ENCODE measurements around the gene RTP5. TPM values are rescaled to one million over a fixed set of nuclear protein-coding genes. Genes with fewer than 3 reads are reported as not detected.
"Not testable (repeated sequence)": the region's sequence is repeated elsewhere in the genome, so short reads cannot be mapped to it uniquely, and the experiment has no call there.

Gene RTP5
- total RNA-seq, 2 experiments from 2014 or later: 0.30 to 0.36 TPM

DNA sequence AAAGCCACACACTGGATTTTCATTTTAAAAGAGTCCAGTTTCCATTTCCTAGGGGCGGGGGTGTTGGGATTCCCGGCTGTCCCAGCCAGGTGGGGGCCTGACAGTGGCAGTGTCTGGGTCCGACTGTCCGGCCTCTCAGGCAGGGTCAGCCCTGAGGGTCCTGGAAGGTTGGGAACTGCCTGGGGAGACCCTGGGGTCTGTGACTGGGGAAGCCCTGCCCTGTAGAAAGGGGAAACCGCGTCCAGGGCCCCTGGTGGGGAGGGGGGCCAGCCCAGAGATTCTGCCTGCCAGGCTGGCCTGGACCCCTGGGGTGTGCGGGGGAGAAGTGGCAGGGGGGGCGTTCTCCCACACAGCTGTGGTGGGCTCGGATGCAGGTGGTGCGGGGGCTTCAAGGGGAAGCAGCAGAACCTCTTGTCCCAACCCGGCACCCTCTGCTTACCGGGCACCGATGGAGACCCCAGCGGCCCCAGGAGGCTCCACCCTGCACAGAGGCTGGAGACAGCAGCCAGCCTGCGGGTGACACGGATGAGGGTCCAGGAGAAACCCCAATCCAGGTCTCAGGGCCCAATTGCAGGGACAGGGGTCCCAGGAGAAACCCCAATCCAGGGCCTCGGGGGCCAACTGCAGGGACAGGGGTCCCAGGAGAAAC is 4.9 kb downstream of the RTP5 start:
- H3K4me1 Mint-ChIP-seq (ENCODE audit: low read depth): peaks cover 8% of the 10 kb centered on the region
- H3K27ac ChIP-seq (ENCODE audit: low read depth in 1 of 2, low read length in 2 of 2): no peak overlapping the region
- no peak overlapping the region for H3K4me3 ChIP-seq (ENCODE audit: low read length)
- ATAC-seq (ENCODE audit: poor library complexity): no peak
- no peaks in the 10 kb centered on the region for H3K27me3 Mint-ChIP-seq
- intact Hi-C loops (cut with DNase I, micrococcal nuclease): no loop called here
- H3K27me3 ChIP-seq (ENCODE audit: control insufficient read depth in 1 of 2, insufficient read depth in 2 of 2, low read length in 2 of 2): no peaks in the 10 kb centered on the region
- ChIA-PET CTCF (no interaction called here), POLR2A (no interaction called here)
- no peaks in the 10 kb centered on the region for H3K9me3 Mint-ChIP-seq
- no peak overlapping the region for H3K27ac Mint-ChIP-seq
- TF ChIP-seq, protein P1, sequence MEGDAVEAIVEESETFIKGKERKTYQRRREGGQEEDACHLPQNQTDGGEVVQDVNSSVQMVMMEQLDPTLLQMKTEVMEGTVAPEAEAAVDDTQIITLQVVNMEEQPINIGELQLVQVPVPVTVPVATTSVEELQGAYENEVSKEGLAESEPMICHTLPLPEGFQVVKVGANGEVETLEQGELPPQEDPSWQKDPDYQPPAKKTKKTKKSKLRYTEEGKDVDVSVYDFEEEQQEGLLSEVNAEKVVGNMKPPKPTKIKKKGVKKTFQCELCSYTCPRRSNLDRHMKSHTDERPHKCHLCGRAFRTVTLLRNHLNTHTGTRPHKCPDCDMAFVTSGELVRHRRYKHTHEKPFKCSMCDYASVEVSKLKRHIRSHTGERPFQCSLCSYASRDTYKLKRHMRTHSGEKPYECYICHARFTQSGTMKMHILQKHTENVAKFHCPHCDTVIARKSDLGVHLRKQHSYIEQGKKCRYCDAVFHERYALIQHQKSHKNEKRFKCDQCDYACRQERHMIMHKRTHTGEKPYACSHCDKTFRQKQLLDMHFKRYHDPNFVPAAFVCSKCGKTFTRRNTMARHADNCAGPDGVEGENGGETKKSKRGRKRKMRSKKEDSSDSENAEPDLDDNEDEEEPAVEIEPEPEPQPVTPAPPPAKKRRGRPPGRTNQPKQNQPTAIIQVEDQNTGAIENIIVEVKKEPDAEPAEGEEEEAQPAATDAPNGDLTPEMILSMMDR (IDR thresholded peaks at IDR 0.05): no peak
- peaks cover 38% of the 10 kb centered on the region for H3K4me1 ChIP-seq (ENCODE audit: insufficient read depth, low read length)
- H3K36me3 Mint-ChIP-seq (ENCODE audit: low read depth): no peaks in the 10 kb centered on the region
- H3K9me3 ChIP-seq (ENCODE audit: control insufficient read depth in 1 of 2, insufficient read depth in 1 of 2, low read length in 2 of 2): no peaks in the 10 kb centered on the region
- DNase-seq: no peak
- no peak overlapping the region for H3K4me3 Mint-ChIP-seq
- H3K36me3 ChIP-seq (ENCODE audit: insufficient read depth, low read length): no peaks in the 10 kb centered on the region

GRCh38 chr2:241875754-241876527 is 6.4 kb downstream of the RTP5 start:
- POLR2A ChIA-PET; H3K36me3 Mint-ChIP-seq (ENCODE audit: low read depth); H3K4me3 Mint-ChIP-seq; H3K27me3 Mint-ChIP-seq; H3K9me3 ChIP-seq (ENCODE audit: control insufficient read depth in 1 of 2, insufficient read depth in 1 of 2, low read length in 2 of 2); H3K4me3 ChIP-seq (ENCODE audit: low read length); H3K9me3 Mint-ChIP-seq; DNase-seq; H3K36me3 ChIP-seq (ENCODE audit: insufficient read depth, low read length); CTCF ChIA-PET; H3K27me3 ChIP-seq (ENCODE audit: control insufficient read depth in 1 of 2, insufficient read depth in 2 of 2, low read length in 2 of 2); ATAC-seq (ENCODE audit: poor library complexity); H3K27ac ChIP-seq (ENCODE audit: low read depth in 1 of 2, low read length in 2 of 2); H3K27ac Mint-ChIP-seq: not testable (repeated sequence)
- peaks cover 14% of the 10 kb centered on the region for H3K4me1 Mint-ChIP-seq (ENCODE audit: low read depth)
- intact Hi-C loops (cut with DNase I, micrococcal nuclease): loop anchor here in 1 of 2 experiments (5.0 kb wide), 3 partner anchors 259 to 1024 kb away; no protein-coding TSS in a partner anchor
- TF ChIP-seq, protein P1 (IDR thresholded peaks at IDR 0.05): peak; percentile 24
- H3K4me1 ChIP-seq (ENCODE audit: insufficient read depth, low read length): peaks cover 29% of the 10 kb centered on the region

DNA sequence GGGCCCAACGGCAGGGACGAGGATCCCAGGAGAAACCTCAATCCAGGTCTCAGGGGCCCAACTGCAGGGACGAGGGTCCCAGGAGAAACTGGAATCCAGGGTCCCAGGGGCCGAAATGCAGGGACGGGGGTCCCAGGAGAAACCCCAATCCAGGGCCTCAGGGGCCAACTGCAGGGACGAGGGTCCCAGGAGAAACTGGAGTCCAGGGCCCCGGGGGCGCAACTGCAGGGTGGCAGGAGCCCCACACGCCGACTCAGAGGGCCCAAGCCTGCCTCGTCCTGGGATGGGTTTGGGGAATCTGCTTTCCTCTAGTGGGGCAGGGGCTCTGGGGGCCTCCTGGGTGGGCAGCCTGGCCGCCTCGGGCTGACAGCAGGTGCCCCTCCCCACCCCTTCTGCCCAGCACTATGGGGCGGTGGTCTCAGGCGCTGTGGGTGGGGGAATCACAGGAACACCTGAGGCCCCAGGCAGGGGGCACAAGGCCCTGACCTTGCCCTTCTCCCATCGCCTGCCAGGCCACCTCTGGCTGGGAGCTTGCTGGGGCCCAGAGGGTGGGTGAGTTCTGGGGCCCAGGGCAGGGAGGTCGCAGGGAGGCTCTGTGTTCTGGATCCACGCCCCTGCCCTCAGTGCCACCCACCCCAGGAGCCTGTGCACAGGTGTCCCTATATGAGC is 7.1 kb downstream of the RTP5 start:
- Mint-ChIP-seq H3K27me3 (no peaks in the 10 kb centered on the region), H3K4me1 (ENCODE audit: low read depth) (peaks cover 16% of the 10 kb centered on the region), H3K36me3 (ENCODE audit: low read depth) (peaks cover 9% of the 10 kb centered on the region), H3K4me3 (no peak overlapping the region), H3K9me3 (no peaks in the 10 kb centered on the region), H3K27ac (no peak overlapping the region)
- intact Hi-C loops (cut with DNase I, micrococcal nuclease): loop anchor here in 1 of 2 experiments (5.0 kb wide), 3 partner anchors 259 to 1024 kb away; no protein-coding TSS in a partner anchor
- DNase-seq: no peak
- ATAC-seq (ENCODE audit: poor library complexity): no peak
- no peak overlapping the region for H3K27ac ChIP-seq (ENCODE audit: low read depth in 1 of 2, low read length in 2 of 2)
- H3K4me3 ChIP-seq (ENCODE audit: low read length): no peak overlapping the region
- no peaks in the 10 kb centered on the region for H3K27me3 ChIP-seq (ENCODE audit: control insufficient read depth in 1 of 2, insufficient read depth in 2 of 2, low read length in 2 of 2)
- ChIA-PET CTCF (interaction anchor here (0.6 kb wide), 1 partner anchor 36 kb away, joined by 3 read pairs; no protein-coding TSS in a partner anchor), POLR2A (no interaction called here)
- H3K4me1 ChIP-seq (ENCODE audit: insufficient read depth, low read length): peaks cover 29% of the 10 kb centered on the region
- no peaks in the 10 kb centered on the region for H3K36me3 ChIP-seq (ENCODE audit: insufficient read depth, low read length)
- TF ChIP-seq, protein P1 (IDR thresholded peaks at IDR 0.05): no peak
- no peaks in the 10 kb centered on the region for H3K9me3 ChIP-seq (ENCODE audit: control insufficient read depth in 1 of 2, insufficient read depth in 1 of 2, low read length in 2 of 2)
